HG02642 (cell line): ENCODE results near the gene DDHD1.
"Not testable (repeated sequence)": the region's sequence is repeated elsewhere in the genome, so short reads cannot be mapped to it uniquely, and the experiment has no call there.

Experiments
- ATAC-seq: cut with Tn5 transposase; IDR thresholded peaks from one replicate; pipeline ENCODE4 v1.9.1; 2021; ENCODE audit warnings: mild to moderate bottlenecking; ENCODE audit not compliant: unreplicated experiment, poor library complexity

DDHD1 gene

GRCh38 chr14:53109105-53110041 is 43.8 kb downstream of the DDHD1 start:
- peak; percentile 86 for ATAC-seq

GRCh38 chr14:53108292-53109104 is 44.6 kb downstream of the DDHD1 start:
- no peak for ATAC-seq

GRCh38 chr14:53106768-53107167 is 46.4 kb downstream of the DDHD1 start:
- ATAC-seq = no peak

- ATAC-seq = no peak
Observed at GRCh38 chr14:53103636-53104340, 49.3 kb downstream of the DDHD1 start.

GRCh38 chr14:53093206-53093605 is 59.9 kb downstream of the DDHD1 start:
- no peak for ATAC-seq

GRCh38 chr14:53090853-53091252 is 62.3 kb downstream of the DDHD1 start:
- no peak for ATAC-seq

- not testable (repeated sequence) for ATAC-seq
Observed at GRCh38 chr14:53084954-53085353, 68.2 kb downstream of the DDHD1 start.

- ATAC-seq = no peak
Observed at GRCh38 chr14:53064475-53064874, 88.6 kb downstream of the DDHD1 start.

GRCh38 chr14:53062856-53063255 is 90.3 kb downstream of the DDHD1 start:
- no peak for ATAC-seq

- no peak for ATAC-seq
Observed at GRCh38 chr14:53060046-53060445, 93.1 kb downstream of the DDHD1 start.

GRCh38 chr14:53055003-53055402 is 98.1 kb downstream of the DDHD1 start:
- peak; percentile 63 for ATAC-seq

- no peak for ATAC-seq
Observed at GRCh38 chr14:53054457-53054856, 98.7 kb downstream of the DDHD1 start.

GRCh38 chr14:53048631-53049030 is 104.5 kb downstream of the DDHD1 start:
- ATAC-seq = no peak

GRCh38 chr14:53047307-53048069 is 105.6 kb downstream of the DDHD1 start:
- ATAC-seq = no peak

- no peak for ATAC-seq
Observed at GRCh38 chr14:53044486-53044885, 108.6 kb downstream of the DDHD1 start.

GRCh38 chr14:53043027-53043581 is 110.0 kb downstream of the DDHD1 start:
- ATAC-seq = no peak

- no peak for ATAC-seq
Observed at GRCh38 chr14:53042480-53042879, 110.6 kb downstream of the DDHD1 start.

- ATAC-seq = no peak
Observed at GRCh38 chr14:53041067-53041466, 112.1 kb downstream of the DDHD1 start.

GRCh38 chr14:53038629-53039028 is 114.5 kb downstream of the DDHD1 start:
- no peak for ATAC-seq

GRCh38 chr14:53037016-53037415 is 116.1 kb downstream of the DDHD1 start:
- no peak for ATAC-seq
